H1 (cell line): ENCODE measurements around the gene ANAPC13.

ENCODE experiments used
- ATF3 ChIP-seq: IDR thresholded peaks from 2 replicates; pipeline ENCODE4 v1.6.1; 2011; ENCODE audit warnings: low read depth, mild to moderate bottlenecking, low read length; ENCODE audit not compliant: insufficient read depth
- CTCF ChIP-seq, 3 experiments: IDR thresholded peaks; 1 replicate in 2 of 3; 2 replicates in 1 of 3; pipeline versions ENCODE4 v1.5.1 to v1.6.1; 2011; ENCODE audit warnings: low read length in 3 of 3, mild to moderate bottlenecking in 3 of 3, inconsistent platforms in 2 of 3, low read depth in 1 of 3, moderate library complexity in 1 of 3; ENCODE audit not compliant: insufficient read depth in 1 of 3; ENCODE audit errors: control extremely low read depth in 1 of 3
- TEAD4 ChIP-seq: IDR thresholded peaks from 2 replicates; pipeline ENCODE4 v1.6.1; 2012; ENCODE audit warnings: low read depth, low read length, inconsistent platforms, mixed read lengths

- TF ChIP-seq CTCF (IDR thresholded peaks at IDR 0.05; ENCODE audit: control extremely low read depth in 1 of 3, insufficient read depth in 1 of 3, low read depth in 1 of 3, low read length in 3 of 3) (no peak), ATF3 (no peak), TEAD4 (no peak)
These were observed 44.5 kb downstream of the ANAPC13 start for GRCh38 chr3:134441321-134441720.
